Measurements from ENCODE around the gene HVCN1. TPM values are rescaled to one million over a fixed set of nuclear protein-coding genes. Genes with fewer than 3 reads are reported as not detected.

HVCN1 gene
- total RNA-seq, 1 experiment from 2014 or later = 2.2 TPM

DNA sequence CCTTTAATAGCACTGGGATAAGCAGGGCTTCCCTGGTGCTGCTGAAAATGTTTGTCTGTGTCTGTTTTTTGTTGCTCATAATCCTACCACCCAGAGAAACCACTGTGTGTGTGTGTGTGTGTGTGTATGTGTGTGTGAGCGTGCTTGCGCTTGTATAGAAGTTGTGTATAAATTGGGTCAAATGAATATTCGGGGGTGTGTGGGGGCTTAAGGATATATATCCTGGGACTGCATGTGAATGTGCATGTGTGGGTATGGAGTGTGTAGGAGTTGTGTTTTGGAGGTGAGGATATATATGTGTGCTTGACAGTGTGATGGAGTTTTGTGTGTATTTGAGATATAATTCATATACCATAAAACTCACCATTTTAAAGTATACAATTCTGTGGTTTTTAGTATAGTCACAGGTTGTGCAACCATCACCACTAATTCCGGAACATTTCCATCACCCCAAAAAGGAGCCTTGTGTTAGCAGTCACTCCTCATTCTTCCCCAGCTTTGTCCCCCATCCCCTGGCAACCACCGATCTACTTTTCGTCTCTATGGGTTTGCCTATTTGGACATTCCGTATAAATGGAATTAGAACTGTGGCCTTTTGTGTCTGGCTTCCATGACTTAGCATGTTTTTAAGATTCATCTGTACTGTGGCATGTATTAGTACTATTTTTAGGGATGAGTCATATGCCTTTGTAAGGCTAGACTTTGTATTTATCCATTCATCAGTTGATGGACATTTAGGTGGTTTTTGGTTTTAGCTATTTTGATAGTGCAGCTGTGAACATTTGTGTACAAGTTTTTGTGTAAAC, 49.4 kb downstream of the HVCN1 start:
- no peaks in the 10 kb centered on the region for H4K20me1 ChIP-seq (ENCODE audit: low read length)
- ChIA-PET POLR2A (ENCODE audit: unreplicated experiment) (no interaction called here), CTCF (no interaction called here)
- no peak overlapping the region for H3K4me2 ChIP-seq (ENCODE audit: low read length)
- no peaks in the 10 kb centered on the region for H3K9me2 ChIP-seq (replicated peaks; ENCODE audit: low read length)
- H3K9ac ChIP-seq (ENCODE audit: low read length) = no peak overlapping the region
- no peaks in the 10 kb centered on the region for H3K36me3 ChIP-seq (ENCODE audit: low read depth, low read length)
- BruUV-seq (replicated peaks) = no TSS peak
- no peak overlapping the region for H2AFZ ChIP-seq (ENCODE audit: low read length)
- peaks cover 11% of the 10 kb centered on the region for H3K4me1 ChIP-seq (ENCODE audit: insufficient read depth, low read length)
- DNase-seq (peak; percentile 56), ATAC-seq (peak; percentile 73)
- H3K27ac ChIP-seq (ENCODE audit: low read length) = no peak overlapping the region
- intact Hi-C loops (cut with micrococcal nuclease) = no loop called here
- no peaks in the 10 kb centered on the region for H3F3A ChIP-seq (ENCODE audit: low read length, unreplicated experiment)
- H3K9me3 ChIP-seq (ENCODE audit: low read length) = no peaks in the 10 kb centered on the region
- TF ChIP-seq, protein P1, sequence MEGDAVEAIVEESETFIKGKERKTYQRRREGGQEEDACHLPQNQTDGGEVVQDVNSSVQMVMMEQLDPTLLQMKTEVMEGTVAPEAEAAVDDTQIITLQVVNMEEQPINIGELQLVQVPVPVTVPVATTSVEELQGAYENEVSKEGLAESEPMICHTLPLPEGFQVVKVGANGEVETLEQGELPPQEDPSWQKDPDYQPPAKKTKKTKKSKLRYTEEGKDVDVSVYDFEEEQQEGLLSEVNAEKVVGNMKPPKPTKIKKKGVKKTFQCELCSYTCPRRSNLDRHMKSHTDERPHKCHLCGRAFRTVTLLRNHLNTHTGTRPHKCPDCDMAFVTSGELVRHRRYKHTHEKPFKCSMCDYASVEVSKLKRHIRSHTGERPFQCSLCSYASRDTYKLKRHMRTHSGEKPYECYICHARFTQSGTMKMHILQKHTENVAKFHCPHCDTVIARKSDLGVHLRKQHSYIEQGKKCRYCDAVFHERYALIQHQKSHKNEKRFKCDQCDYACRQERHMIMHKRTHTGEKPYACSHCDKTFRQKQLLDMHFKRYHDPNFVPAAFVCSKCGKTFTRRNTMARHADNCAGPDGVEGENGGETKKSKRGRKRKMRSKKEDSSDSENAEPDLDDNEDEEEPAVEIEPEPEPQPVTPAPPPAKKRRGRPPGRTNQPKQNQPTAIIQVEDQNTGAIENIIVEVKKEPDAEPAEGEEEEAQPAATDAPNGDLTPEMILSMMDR (conservative IDR thresholded peaks at IDR 0.05; ENCODE audit: low read depth, low read length) = no peak
- no peak for TF ChIP-seq EZH2phosphoT487 (IDR thresholded peaks at IDR 0.05; ENCODE audit: borderline replicate concordance, low read length)
- no peak for TF ChIP-seq EZH2 (IDR thresholded peaks at IDR 0.05; ENCODE audit: low read length, unreplicated experiment)
- no peaks in the 10 kb centered on the region for H3K27me3 ChIP-seq (ENCODE audit: low read length)
- H3K4me3 ChIP-seq (ENCODE audit: low read length) = no peak overlapping the region
- H3K79me2 ChIP-seq (ENCODE audit: low read length) = no peaks in the 10 kb centered on the region

DNA sequence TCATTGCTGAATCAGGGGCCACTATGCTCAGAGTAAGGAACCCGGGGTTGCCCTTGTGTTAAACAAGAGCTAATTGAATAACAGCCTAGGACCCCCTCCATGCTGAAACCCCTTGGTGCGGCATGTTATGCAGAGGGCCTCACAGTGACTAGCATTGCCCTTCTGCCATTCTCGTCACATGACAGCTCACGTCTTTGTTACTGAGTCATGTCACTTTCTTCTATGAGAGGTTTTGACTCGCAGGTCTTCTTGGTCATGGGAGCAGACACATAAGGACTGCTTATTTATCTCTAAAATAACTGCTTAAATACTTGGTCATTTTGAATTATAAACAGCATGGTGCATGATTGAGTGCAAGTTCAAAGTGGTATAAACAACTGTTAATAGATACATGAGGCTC, 50.1 kb downstream of the HVCN1 start:
- Histone ChIP-seq H3K9me2 (replicated peaks; ENCODE audit: low read length) (no peaks in the 10 kb centered on the region), H4K20me1 (ENCODE audit: low read length) (no peaks in the 10 kb centered on the region), H2AFZ (ENCODE audit: low read length) (no peak overlapping the region), H3K36me3 (ENCODE audit: low read depth, low read length) (no peaks in the 10 kb centered on the region), H3K4me2 (ENCODE audit: low read length) (no peak overlapping the region), H3K79me2 (ENCODE audit: low read length) (no peaks in the 10 kb centered on the region), H3K9me3 (ENCODE audit: low read length) (no peaks in the 10 kb centered on the region), H3K4me3 (ENCODE audit: low read length) (no peak overlapping the region), H3K27me3 (ENCODE audit: low read length) (no peaks in the 10 kb centered on the region), H3K9ac (ENCODE audit: low read length) (no peak overlapping the region), H3K27ac (ENCODE audit: low read length) (no peak overlapping the region), H3F3A (ENCODE audit: low read length, unreplicated experiment) (no peaks in the 10 kb centered on the region), H3K4me1 (ENCODE audit: insufficient read depth, low read length) (peaks cover 11% of the 10 kb centered on the region)
- no TSS peak for BruUV-seq (replicated peaks)
- ChIA-PET CTCF (no interaction called here), POLR2A (ENCODE audit: unreplicated experiment) (no interaction called here)
- TF ChIP-seq EZH2phosphoT487 (IDR thresholded peaks at IDR 0.05; ENCODE audit: borderline replicate concordance, low read length) (no peak), EZH2 (IDR thresholded peaks at IDR 0.05; ENCODE audit: low read length, unreplicated experiment) (no peak)
- TF ChIP-seq, protein P1 (conservative IDR thresholded peaks at IDR 0.05; ENCODE audit: low read depth, low read length) = no peak
- DNase-seq (no peak), ATAC-seq (no peak)
- intact Hi-C loops (cut with micrococcal nuclease) = no loop called here

DNA sequence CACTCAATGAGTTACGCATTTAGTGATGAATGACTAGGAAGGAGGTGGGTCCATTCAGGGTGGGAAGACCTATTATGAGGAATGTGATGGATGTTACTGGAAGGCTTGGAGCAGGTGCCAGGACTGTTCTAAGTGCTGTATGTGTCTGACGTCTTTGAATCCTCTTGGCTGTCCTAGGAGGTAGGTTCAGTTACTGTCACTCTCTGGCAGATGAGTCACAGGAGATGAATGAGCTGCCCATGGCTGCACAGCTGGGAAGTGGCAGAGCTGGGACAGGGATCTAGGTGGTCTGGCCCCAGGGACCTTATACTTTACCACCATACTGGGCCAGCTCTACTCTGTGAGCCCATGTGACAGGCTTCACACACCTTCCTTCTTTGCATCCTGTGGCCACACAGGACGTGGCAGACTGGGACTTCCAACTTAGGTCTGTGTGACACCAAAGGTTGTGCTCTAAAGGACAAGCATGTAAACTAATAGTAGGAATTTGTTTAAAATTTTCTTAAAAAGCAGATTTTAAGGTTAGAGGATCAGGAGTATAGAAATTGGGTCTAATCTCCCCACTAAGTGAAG, 51.0 kb downstream of the HVCN1 start:
- TF ChIP-seq, protein P1 (conservative IDR thresholded peaks at IDR 0.05; ENCODE audit: low read depth, low read length) = no peak
- TF ChIP-seq EZH2 (IDR thresholded peaks at IDR 0.05; ENCODE audit: low read length, unreplicated experiment) = no peak
- no peak for TF ChIP-seq EZH2phosphoT487 (IDR thresholded peaks at IDR 0.05; ENCODE audit: borderline replicate concordance, low read length)
- H3K4me3 ChIP-seq (ENCODE audit: low read length) = no peak overlapping the region
- DNase-seq = no peak
- no peaks in the 10 kb centered on the region for H3K9me3 ChIP-seq (ENCODE audit: low read length)
- ChIA-PET POLR2A (ENCODE audit: unreplicated experiment) (no interaction called here), CTCF (interaction anchor here (0.5 kb wide), 1 partner anchor 1234 kb away, joined by 4 read pairs; no protein-coding TSS in a partner anchor)
- H3K9ac ChIP-seq (ENCODE audit: low read length) = no peak overlapping the region
- H3K36me3 ChIP-seq (ENCODE audit: low read depth, low read length) = no peaks in the 10 kb centered on the region
- intact Hi-C loops (cut with micrococcal nuclease) = no loop called here
- H3K4me1 ChIP-seq (ENCODE audit: insufficient read depth, low read length) = peaks cover 11% of the 10 kb centered on the region
- H2AFZ ChIP-seq (ENCODE audit: low read length) = no peak overlapping the region
- no peak overlapping the region for H3K27ac ChIP-seq (ENCODE audit: low read length)
- H3F3A ChIP-seq (ENCODE audit: low read length, unreplicated experiment) = no peaks in the 10 kb centered on the region
- peak; percentile 53; the same call in 1 of the 2 replicates for ATAC-seq
- H3K9me2 ChIP-seq (replicated peaks; ENCODE audit: low read length) = no peaks in the 10 kb centered on the region
- no peaks in the 10 kb centered on the region for H3K79me2 ChIP-seq (ENCODE audit: low read length)
- no TSS peak for BruUV-seq (replicated peaks)
- H4K20me1 ChIP-seq (ENCODE audit: low read length) = no peaks in the 10 kb centered on the region
- no peaks in the 10 kb centered on the region for H3K27me3 ChIP-seq (ENCODE audit: low read length)
- H3K4me2 ChIP-seq (ENCODE audit: low read length) = no peak overlapping the region
